HG03064 (cell line): ENCODE measurements around the gene KRTAP4-7.
"Not testable (repeated sequence)": the region's sequence is repeated elsewhere in the genome, so short reads cannot be mapped to it uniquely, and the experiment has no call there.

Source experiments
- ATAC-seq: cut with Tn5 transposase; IDR thresholded peaks from one replicate; pipeline ENCODE4 v1.9.1; 2021; ENCODE audit warnings: low read depth; ENCODE audit not compliant: unreplicated experiment

Gene KRTAP4-7

DNA sequence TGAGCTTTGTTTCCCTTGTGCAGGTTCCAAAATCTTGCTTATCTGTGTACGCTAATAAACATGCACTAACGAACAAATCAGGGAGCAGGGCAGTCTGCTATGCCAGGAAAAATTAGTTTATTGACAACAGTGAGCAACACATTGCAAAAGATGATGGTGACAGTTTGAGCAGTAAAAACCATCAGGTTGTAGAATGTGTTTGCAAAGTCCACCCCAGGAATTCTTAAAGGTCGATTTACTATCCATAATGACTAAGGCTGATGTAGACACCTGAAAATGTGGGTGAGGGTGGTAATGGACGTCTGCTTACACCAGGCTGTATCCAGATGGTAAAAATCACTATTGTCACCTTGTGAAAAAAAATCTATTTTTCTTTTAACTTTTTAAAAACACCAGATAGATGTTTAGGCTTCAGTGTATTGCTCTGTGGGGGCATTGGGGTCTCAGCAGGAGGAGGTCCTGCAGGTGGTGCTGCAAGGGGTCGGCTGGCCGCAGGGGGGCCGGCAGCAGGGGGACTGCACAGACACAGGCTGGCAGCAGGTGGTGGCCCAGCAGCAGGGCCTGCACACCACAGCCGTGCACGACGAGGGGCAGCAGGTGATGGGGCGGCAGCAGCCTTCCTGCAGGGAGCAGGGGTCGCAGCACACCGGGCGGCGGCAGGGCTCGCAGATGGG, 18.8 kb upstream of the KRTAP4-7 start:
- not testable (repeated sequence) for ATAC-seq

DNA sequence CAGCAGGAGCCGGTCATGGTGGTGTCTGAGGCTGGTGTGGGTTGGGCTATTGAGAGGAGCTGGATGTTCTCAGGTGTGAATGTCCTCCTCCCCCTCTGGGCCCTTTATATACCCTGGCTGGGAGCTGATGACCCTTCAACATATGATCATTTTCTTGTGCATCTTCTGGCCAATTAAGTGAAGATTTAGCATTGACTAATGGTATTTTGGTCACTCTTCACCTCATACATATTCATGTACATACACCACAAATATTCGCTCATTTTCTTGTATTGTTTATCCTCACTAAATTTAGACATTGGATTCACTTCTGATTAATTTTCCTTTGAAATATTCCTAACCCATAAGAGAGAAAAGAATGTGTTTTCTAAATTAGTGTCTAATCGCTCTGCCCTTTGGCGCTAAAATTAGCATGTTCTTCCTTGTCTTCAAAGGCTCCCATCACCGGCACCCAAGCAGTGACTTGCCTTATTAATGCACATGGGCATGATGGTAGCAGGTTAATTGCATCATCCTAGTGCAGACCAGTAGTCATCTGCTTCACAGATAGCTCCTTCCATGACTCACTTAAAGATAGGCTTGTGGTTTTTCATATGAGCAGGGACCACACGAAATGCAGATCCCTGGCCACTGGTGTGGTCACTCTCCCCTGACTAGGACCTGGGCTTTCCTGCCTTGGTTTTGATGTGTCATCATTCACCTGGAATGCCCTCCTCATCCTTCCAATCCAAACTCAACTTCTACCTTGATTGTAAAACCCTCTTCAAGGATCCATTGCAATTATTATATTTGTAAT, 17.9 kb upstream of the KRTAP4-7 start, which contains the start of gene KRTAP2-4:
KRTAP2-4 (minus strand) TSS at position 51 of the 796 bp plus-strand sequence; CDS start at position 17, 34 bp downstream.
- no peak for ATAC-seq

GRCh38 chr17:41067281-41067680, 16.7 kb upstream of the KRTAP4-7 start:
- no peak for ATAC-seq

GRCh38 chr17:41069031-41069430, 14.9 kb upstream of the KRTAP4-7 start:
- ATAC-seq = no peak

DNA sequence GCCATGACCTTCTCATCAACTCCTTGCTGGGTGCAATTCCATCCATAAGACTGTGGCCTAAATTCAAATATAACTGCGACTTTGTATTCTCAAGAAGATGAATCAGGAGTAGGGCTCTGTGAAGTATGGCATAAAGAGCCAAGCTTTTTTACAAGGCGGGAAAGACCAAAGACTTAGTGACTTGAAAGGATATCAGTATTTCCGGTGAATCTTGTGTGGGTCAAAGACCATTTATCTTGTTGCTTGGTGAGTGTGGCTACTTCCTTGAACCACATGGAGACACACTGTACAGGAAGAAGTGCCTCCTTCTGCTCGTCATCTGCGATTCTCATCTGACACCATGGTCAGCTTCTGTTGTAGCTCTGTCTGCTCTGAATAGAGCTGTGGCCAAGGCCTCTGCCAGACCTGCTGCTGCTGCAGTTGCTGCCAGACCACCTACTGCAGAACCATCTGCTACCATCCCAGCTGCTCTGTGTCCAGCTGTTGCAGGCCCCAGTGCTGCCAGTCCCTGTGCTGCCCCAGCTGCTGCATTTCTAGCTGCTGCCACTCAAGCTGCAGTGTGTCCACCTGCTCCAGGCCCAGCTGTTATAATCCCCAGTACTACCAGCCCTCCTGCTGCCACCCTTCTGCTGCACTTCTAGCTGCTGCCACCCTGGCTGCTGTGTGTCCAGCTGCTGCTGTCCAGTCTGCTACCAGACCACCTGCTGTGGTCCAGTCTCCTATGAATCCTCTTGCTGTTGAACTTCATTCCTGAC, 12.2 kb upstream of the KRTAP4-7 start:
- no peak for ATAC-seq

- ATAC-seq = no peak
Observed at GRCh38 chr17:41073676-41074075, 10.3 kb upstream of the KRTAP4-7 start.

DNA sequence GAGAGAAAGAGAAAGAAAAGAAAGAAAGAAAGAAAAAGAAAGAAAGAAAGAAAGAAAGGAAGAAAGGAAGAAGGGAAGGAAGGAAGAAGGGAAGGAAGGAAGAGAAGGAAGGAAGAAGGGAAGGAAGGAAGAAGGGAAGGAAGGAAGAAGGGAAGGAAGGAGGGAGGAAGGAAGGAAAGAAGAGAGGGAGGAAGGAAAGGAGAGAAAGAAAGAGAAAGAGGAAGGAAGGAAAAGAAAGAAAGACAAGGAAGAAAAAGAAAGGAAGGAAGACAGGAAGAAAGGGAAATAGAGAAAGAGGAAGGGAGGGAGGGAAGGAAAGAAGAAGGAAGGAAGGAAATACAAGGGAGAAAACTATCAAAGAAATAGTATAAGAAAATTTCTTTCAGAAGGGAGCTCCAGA, 7.2 kb upstream of the KRTAP4-7 start:
- ATAC-seq = no peak

GRCh38 chr17:41082626-41083025, 1.3 kb upstream of the KRTAP4-7 start:
- no peak for ATAC-seq

- not testable (repeated sequence) for ATAC-seq
Observed at GRCh38 chr17:41083427-41083826, 523 bp upstream of the KRTAP4-7 start.

GRCh38 chr17:41088760-41089352, 4.9 kb downstream of the KRTAP4-7 start:
- not testable (repeated sequence) for ATAC-seq

- no peak for ATAC-seq
Observed at GRCh38 chr17:41096055-41096454, 12.1 kb downstream of the KRTAP4-7 start.

DNA sequence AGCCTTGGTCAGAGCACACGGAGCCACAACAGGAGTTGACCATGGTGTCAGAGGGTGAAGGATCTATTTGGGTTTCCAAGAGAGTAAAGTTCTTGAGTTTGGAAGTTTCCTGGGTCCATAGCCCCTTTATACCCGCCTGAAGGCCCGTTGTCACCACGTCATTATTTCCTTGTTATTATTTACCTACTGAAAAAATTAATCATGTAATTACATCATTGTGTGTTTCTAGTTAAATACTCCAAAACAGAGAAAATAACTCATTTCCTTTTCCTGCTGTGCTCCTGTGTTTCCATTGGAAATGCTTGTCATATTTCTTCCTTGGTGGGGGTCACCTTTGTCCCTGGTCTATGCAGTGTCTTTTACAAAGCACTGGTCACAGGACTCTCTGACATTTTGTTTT, 14.1 kb downstream of the KRTAP4-7 start, which contains the start of gene KRTAP4-8:
KRTAP4-8 (minus strand) TSS at position 101 of the 400 bp plus-strand sequence; CDS start at position 43, 58 bp downstream.
- no peak for ATAC-seq

- no peak for ATAC-seq
Observed at GRCh38 chr17:41098481-41098880, 14.5 kb downstream of the KRTAP4-7 start.

DNA sequence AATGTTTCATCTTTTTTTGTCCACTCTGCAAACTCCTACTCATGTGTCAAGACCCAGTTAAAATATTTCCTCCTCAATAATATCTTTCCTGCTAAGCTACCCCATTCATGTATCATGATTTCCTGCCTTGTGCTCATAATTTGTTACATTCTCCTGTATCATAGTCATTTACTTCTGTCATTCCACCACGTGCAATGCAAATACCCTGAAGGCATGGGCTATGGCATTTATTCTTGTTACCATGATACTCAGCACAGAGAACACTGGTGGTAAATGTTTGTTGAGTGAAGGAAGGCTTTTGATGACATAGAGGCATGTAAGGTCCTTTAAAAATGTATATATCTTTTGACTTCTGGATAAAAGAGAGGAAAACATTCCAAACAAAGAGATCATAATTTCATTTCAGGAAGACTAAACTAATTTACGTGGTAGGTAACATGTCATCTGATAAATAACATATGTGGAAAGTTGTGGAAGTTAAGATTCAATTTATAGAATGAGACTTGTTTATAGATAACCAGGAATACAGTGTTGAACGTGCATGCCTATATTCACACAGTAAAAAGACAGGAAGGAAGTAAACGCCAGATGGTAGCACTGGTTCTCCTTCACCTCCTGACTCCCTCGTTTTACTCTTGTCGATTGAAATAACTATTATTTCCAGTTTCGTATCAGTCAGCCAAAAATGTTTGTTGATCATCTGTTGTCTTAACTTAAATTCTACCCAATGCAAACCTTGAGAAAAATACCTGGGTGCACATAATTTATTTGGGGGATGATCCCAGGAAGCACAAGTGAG, 15.9 kb downstream of the KRTAP4-7 start:
- not testable (repeated sequence) for ATAC-seq

DNA sequence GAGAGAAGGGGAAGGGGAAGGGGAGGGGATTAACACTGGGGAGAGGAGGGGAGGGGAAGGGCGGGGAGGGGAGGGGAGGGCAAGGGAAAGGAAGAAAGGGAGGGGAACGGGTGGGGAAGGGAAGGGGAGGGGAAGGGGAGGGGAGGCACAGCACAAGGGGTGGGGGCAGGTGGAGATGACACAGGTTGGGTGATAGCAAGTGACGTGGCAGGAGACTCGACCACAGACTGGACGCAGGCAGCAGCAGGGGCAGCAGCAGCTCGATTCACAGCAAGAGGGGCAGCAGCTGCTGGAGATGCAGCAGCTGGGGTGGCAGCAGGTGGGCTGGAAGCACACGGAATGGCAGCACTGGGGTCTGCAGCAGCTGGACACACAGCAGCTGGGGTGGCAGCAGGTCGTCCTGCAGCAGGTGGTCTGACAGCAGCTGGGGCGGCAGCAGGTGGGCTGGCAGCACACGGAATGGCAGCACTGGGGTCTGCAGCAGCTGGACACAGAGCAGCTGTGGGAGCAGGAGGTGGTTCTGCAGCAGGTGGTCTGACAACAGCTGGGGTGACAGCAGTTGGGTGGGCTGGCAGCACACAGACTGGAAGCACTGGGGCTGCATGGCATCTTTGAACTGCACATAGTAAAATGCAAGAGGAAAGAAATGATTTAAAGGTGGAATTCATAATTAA, 17.8 kb downstream of the KRTAP4-7 start, which contains the start of gene KRTAP4-16:
KRTAP4-16 (minus strand) TSS at position 624 of the 674 bp plus-strand sequence; CDS start at position 624, 0 bp downstream.
- ATAC-seq = no peak

DNA sequence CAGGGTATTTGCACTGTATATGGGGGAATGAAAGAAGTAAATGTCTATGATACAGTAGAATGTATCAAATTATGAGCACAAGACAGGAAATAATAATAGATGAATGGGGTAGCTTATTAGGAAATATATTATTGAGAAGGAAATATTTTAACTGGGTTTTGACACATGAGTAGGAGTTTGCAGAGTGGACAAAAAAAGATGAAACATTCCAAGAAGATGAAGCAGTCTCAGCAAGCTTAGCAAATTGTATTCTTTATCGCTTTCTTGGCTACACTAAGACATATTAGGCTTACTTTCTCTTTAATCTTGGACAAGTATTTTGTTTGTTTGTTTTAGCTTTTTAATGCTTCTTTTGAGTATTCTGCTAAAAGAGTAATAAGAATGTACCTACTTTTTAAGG, 19.9 kb downstream of the KRTAP4-7 start:
- ATAC-seq = no peak

DNA sequence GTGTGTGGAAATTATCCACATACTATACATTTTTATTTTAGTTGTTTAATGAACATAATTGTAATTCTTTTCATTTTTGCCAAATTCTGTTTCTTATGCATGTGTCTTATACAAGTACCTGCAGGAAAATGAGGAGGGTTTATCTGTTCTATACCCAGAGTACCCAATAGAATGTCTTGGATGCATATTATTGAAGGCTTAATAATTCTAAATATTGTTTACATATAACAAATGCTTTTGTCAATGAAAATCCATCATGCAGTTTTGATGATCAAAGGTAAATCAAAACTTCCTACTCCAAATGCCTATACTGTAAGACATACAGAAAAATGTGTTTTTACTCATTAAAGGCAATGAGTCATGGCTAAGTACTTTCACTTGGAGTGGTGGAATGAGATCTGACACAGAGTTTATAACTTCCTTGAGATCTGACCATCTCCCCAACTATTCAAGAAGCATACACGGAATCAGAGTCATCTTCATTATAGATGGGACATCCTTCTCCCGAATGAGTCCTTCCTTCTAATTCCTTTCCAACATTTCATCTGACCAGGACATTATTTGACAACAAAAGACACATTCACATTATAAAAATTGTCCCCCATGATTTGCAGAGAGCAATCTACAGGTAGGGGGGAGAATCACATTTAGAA, 20.6 kb downstream of the KRTAP4-7 start:
- not testable (repeated sequence) for ATAC-seq

DNA sequence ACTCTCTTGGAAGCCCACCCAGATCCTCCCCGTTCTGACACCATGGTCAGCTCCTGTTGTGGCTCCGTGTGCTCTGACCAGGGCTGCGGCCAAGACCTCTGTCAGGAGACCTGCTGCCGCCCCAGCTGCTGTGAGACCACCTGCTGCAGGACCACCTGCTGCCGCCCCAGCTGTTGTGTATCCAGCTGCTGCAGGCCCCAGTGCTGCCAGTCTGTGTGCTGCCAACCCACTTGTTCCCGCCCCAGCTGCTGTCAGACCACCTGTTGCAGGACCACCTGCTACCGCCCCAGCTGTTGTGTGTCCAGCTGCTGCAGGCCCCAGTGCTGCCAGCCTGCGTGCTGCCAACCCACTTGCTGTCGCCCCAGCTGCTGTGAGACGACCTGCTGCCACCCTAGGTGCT, 21.4 kb downstream of the KRTAP4-7 start, which contains the start of gene KRTAP4-9:
KRTAP4-9 (plus strand) TSS at position 43 of the 400 bp plus-strand sequence; CDS start at position 43, 0 bp downstream.
- not testable (repeated sequence) for ATAC-seq
